SKM-1 treated with dmso at 0.1 percent for 144 hours (cell line): ENCODE results near the gene TRIM71.

ENCODE experiments used
- DNase-seq: peaks from one replicate; lab custom pipeline; 2025; ENCODE audit not compliant: unreplicated experiment; lab: John Stamatoyannopoulos, UW

TRIM71 gene

DNA sequence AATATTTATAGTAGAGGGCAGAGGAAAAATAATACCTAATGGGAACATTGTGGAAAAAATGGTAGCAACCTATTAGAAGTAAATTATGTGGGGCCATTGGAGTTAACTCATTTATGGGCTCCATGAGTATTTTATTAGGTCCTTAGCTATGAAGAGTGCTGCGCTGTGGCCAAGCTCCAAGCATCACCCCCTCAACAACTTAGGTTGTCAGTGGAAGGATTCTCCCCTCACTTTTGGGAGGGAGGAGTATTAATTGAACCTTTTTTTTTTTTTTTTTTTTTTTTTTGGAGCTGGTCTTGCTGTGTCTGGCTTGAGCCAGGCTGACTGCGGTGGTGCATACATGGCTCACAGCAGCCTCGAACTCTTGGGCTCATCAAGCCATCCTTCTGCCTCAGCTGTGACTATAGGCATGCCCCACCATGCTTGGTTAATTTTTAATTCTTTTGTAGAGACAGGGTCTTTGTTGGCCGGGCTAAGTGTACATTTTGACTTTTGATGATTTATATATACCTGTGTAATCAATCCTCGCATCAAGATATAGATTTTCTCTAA lies 45.2 kb downstream of the TRIM71 start:
- DNase-seq = no peak

DNA sequence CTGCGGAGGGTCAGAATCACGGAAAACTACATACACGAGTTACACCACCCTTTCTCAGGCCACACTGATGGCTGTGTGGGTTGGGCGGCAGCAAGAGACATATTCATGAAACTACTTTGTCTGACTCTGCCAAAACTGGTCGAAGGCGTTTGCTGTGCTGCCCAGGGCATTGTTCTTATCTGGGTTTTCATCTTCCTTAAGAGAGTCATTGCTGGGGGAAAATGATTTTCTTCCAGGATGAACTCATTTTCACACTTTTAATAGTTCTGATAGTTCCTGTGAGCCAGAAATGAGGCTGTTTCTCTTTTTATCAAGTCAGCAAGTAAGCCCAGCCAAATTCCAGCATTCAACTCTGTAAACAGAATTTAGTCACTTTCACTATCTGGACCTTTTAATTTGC lies 47.6 kb downstream of the TRIM71 start:
- DNase-seq = no peak

DNA sequence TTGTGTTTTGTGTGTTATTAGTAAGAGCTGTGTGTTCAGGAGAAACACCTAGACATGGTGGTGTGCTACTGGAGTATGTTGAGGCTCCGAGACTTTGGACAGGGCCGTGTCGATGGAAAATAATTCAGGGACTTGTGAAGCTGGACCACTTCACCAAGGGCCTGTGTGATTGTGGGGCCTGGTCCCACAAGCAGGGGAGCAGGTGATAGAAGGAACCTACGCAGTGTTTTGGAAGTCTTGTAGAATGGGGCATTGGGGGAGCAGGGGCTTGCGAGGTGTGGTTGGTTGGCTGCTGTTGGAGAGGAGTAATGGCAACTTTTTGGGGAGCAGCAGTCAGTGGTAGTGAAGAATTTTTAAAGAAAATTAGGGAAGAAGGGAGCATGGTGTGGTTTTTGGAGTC lies 48.7 kb downstream of the TRIM71 start:
- no peak for DNase-seq

DNA sequence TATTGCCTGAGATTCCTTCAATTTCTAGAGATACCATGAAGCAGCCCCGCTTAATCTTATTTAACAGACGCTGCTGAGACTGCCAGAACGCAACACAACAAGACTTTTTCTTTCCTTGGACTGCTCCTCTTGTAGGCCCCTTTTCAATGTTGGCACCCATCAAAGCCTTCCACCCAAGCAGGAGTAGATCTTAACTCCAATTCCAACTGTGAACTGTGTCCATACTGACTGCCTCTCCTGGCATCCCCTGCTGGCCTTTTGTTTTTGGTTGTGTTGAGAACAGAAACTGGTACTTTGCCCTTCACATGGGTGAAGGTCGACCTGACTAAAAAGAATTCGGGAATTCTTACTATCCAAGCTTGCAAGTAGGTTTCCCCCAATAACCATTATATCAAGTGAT lies 50.2 kb downstream of the TRIM71 start:
- no peak for DNase-seq

DNA sequence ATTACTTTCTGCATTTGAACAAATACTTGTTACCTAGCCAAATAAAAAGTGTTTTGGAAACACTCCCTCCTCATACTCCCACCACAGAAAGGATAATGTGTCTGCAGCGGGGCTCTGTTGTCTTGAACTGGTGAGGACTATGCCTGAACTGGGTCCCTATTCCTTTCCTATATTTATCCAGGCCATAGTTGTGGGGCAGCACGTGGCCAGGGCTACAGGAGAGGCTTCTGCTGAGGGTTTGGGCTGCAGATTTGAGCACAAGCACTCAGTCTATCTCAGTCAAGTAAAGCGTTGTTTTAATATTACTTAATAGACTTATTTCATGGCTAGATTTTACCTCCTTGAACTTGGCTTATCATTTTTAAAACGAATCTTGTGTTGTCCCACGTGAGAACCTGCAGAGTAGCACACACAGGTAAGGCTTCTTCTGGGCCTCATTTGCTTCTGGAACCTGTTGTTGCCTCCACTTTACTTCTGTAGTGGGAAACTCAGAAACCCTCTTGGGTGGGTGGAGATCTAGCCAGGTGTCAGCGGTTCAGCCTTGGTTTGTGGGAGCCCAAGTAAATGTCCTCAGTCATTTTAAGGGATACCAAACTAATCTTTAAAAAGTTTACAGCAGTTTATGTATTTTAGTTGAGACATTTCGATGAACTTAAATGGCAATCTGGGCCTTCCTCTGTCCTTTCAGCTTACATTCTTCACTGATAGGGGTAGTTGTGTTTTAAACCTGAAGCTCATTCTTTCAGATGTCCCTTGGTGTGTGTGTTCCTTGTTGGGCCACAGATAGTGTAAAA lies 51.1 kb downstream of the TRIM71 start:
- no peak for DNase-seq

DNA sequence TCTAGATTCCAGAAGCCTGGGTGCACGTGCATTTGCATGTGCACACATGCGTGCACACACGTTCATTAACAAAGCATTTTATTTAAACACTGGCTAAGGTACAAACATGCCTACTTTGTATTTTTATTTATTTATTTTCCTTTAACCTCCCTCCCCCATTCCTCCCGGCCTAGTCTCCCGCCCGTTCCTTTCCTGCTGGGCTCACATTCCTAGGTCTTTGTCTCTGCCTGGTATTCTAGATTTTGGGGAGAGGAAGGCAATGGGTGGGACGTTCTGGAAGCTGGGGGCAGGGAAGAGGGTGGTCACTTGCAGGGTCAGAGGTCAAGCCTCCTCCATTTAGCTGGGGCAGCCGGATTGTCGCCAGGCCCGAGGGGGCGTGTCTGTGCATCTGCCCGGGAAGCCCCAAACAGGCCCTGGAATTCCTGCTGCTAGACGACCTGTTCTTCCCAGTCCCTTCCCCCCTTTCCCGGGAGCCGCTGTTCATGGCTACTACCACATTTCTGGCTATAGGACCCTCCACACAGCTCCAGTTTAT lies 51.8 kb downstream of the TRIM71 start:
- DNase-seq = no peak

DNA sequence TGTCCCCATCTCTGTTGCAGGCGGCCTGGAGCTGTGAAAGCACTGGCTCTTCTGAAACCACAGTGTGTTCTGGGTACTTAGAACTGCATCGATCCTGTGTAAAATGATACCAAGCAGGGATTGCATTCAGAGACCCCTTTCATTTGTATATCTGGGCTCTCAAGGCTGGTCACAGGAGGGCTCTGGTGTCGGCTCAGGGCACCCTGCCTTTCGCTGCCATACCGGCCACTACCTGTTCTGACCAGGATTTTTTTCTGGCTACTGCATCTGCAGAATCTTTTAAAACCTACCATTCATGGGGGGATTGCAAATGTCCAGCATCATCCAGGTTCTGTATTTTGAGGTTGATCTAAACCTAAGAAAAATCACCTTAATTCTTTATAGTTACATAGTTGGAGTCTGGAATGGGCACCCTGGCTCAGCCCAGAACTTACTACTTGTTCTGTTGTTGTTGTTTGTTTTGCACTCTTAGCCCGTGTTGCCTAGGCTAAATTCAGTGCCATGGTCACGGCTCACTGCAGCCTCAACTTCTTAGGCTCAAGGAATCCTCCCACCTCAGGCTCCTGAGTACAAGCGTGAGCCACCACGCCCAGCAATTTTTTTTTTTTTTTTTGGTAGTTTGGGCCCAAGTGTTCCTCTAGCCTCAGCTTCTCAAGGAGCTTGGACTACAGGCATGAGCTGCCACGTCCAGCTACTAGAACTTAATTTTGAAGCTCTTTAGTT lies 52.7 kb downstream of the TRIM71 start:
- no peak for DNase-seq

DNA sequence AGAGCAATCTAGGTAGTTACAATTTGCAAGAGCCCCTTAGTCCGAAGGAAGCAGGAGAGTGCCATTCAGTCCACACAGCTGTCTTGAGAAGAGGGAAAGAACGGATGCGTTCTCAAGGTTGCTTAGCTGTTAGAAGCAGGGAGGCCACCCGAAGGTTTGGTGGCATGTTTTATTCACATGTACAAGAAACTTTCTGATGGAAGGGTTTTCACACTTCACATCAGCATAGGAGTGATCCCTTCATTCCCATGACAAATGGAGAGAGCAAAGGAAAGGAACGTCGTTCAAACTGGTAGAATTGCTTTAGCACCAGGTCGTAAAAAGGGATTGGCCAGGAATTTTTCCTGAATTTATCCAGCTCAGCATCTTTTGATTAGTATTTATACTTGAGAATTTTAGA lies 53.5 kb downstream of the TRIM71 start:
- no peak for DNase-seq

DNA sequence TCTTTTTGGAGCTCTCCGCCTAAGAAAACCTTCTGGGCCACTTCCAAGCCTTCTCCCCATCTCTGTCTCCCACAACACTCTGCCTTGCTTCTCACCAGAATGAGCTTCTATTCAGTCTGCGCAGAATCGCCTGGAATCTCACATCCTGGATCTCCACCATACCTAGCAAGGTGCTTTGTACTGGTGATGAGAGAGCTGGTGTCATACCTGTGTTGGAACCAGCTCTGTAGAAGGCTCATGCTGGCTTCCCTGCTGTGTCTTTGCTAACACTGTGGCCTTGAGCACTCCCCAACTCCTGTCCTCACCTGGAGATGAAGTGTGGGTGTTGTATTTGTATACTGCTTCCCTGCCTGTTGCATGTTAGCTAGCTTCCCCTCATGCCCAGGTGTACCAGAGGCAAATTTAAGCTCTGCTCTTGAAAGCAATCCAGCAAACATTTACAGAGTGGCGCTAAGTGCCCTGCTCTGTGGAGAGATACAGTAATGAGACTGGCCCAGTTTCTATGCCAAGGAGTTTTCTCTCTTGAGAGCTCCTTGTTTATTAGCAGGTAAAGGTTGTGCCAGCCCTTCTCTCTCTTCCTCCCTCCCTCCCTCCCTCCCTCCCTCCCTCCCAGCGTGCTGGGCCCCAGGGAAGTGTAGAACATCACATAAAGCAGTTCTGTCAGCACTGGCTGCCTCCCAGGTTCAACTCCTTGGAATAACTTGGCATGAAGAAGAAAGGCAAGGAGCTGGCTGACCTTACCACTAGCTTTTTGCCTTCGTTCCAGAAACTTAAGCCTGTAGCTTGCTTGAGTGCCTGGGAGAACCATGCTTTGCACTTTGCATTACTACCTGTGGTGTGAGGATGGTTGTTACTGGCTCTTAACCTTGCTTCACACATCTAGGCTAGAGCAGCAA lies 54.9 kb downstream of the TRIM71 start:
- DNase-seq = no peak

DNA sequence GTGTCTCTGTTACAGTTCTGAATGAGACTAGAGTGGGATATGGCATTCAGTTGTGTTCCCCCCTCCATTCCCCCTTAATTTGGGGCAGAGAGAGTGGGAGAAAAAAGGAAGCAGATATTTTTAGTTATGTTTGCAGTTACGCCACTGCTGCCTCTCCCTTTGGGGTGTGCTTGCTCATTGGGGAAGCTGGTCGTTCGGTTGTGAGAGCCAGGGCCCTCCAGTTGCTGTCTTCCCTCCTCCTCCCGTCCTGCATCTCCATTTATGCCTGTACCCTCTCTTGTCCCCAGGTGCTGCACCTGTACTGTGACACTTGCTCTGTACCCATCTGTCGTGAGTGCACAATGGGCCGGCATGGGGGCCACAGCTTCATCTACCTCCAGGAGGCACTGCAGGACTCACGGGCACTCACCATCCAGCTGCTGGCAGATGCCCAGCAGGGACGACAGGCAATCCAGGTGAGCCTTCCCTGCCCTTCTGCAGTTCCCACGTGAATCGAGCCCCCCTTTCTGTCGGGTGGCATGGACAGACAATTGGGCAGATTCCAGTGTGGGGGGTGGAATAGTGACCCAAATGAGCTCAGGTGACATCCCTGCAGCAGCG lies 55.8 kb downstream of the TRIM71 start:
- DNase-seq = peak; percentile 57

DNA sequence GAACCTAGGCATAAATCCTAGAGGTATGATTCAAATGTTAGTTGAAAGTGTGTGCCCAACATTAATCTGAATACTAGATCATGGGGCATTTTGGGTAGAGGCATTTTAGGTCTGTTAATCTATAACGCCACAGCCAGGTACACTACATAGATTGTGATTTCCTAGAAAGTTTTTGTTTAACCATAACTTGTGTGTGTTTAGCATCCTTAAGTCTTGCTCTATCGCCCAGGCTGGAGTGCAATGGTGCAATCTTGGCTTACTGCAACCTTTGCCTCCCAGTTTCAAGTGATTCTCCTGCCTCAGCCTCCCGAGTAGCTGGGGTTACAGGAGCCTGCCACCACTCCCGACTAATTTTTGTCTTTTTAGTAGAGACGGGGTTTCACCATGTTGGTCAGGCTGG lies 59.1 kb downstream of the TRIM71 start:
- DNase-seq = no peak

DNA sequence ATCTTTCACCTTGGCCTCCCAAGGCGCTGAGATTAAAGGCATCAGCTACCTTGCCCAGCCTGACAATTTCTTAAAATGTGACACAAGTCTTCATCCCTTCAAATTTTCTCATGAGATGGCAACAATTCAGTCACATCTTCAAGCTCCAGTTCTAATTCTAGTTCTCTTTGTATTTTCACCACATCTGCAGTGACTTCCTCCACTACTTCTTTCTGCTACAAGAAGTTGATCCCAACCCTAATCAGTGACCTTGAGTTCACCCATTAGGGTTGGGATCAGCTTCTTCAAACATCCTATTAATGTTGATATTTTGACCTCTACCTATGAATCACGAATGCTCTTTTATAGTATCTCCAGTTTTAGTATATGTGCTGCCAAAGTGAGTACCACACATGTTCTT lies 59.8 kb downstream of the TRIM71 start:
- no peak for DNase-seq

DNA sequence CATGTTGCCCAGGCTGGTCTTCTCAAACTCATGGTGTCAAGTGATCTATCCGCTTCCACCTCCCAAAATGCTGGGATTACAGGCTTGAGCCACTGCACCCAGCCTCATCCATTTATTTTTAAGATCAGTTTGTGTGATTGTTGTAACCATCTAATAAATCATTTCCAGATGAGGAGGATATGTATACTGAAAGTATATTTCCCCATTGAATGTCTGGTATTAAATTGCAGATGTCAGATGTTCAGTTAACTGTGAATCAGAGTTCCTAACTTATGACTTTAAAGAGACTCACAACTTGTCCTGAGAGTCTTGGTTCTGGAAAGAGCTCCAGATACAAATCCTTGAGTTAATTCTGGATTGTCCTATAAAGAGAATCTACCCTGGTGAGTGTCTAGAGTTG lies 62.4 kb downstream of the TRIM71 start:
- DNase-seq = no peak

DNA sequence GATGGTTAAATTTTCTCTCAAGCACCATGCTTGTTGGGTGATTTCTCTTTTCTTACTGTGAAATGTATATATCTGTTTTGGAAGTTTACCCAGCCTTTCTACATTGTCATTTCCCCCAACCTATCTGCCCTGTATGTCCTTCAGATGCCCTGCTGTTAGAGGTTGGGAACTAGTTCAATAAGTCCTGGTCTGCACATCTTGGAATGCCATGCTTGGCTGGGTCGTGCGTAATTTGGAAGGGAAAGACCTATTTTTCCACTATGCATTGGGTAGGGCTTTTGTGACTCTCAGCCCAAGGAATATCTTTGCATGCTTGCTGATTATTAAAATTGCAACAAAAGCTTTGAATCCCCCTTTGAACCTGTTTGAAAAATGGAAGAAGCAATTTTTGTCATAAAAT lies 63.8 kb downstream of the TRIM71 start:
- no peak for DNase-seq

DNA sequence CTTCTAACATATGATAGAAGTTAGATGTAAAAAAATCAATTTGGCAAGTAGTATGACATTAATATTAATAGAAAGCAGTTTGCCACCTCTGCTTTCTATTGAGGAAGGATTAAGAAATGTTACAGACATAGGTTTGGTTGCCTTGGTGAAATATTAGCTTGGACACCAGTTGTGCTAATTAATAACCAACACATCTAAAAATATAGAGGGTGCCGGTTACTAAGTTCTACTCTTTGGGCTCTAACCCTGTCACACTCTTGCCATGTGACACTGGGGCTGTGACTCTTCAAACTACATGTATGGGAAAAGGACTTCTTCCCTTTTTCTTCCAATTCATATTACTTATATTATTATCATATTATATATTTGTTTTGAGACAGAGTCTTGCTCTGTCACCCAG lies 64.4 kb downstream of the TRIM71 start:
- DNase-seq = no peak

DNA sequence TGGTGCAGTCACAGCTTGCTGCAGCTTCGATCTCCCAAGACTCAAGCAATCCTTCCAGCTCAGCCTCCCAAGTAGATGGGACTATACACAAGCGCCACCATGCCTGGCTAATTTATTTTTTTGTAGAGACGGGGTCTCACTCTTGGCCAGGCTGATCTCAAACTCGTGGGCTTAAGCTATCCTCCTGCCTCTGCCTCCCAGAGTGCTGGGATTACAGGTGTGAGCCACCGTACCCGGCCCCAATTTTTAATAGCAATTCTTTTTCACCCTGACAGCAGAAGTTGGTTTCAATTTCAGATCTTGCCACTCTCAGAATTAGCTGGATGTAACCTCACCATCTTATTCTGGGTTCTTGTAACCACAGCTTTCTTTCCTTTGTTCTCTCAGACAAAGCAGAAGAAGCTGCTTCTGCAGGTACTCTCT lies 64.8 kb downstream of the TRIM71 start:
- DNase-seq = no peak

DNA sequence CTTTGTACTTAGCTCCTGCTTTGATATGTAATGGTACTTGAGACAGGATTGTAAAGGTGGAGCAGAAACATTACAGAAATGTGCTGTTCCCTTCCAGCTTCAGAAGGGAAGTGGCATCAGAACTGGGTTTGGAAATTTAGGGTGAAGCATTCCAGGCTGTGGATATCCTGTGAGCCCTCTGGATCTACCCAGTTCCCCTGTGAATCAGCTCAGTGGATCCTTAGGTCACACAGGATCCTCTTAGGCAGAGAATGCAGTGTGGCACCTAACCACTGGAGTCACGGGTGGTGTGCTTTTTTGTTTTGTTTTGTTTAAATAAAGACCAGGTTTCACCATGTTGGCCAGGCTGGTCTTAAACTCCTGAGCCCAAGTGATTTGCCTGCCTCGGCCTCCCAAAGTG lies 66.0 kb downstream of the TRIM71 start:
- DNase-seq = no peak

DNA sequence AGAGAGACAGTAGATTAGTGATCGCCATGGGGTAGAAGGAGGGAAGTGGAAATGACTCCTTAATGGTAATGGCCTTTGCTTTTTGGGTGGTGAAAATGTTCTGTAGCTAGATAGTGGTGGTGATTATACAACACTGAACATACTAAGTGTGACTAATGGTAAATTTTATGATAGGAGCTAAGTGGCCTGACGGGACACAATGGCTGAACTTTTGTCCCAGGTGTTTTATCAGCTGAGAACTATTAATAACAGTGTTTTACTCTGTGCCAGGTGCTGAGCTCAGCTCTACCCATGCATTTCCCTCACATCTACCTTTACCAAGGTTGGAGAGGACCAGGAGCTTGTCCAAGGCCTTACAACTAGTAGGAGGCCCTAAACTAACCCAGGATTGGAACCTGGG lies 66.8 kb downstream of the TRIM71 start:
- DNase-seq = no peak

DNA sequence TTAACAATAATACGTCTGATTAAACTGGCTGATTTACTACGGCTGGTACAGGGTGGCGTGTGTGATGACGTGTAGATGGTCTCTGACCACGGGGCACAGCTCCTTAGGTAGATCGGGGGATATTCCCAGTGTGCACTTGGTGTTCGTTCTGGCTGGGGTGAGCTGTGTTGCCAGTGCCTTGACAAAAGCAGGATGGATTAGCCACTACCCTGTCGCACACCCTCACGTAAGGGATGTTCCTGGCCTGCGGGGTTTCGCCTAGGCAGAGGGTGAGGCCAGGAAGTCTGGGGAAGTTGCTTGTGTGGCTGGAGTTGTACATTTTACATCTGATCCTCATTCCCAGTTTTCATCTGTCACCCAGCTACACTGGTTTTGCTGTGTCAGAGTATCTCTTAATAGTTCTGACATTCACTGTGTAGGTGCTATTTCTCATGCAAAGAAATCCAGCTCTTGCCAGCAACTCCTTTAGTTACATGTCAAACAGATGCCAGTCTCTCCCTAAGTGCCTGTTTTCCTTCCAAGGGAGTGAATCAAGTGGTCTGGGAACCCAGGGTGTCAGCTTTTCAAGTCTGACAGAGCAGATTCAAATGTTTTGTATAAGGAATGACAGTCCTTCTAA lies 67.6 kb downstream of the TRIM71 start:
- no peak for DNase-seq

DNA sequence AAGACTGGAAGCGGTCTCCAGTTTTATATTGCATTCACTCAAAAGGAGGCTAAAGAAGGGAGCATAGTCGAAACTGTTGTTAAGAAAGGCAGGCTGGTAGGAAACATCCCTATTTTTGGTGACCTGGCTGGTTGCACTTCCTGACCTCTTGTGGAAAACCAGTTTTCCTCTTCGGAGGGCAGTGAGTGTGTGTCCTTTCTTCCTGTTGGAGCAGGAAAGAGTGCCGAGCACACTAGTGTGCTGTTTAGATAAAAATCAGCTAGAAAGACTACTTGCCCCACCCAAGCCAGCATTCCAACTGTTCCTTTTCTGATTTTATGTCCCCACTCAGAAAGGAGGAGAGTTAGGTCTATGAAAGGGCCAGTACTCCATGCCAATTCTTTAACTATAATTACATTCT lies 68.5 kb downstream of the TRIM71 start:
- no peak for DNase-seq
